ENCODE results near the gene GPR108.

GPR108 gene

DNA sequence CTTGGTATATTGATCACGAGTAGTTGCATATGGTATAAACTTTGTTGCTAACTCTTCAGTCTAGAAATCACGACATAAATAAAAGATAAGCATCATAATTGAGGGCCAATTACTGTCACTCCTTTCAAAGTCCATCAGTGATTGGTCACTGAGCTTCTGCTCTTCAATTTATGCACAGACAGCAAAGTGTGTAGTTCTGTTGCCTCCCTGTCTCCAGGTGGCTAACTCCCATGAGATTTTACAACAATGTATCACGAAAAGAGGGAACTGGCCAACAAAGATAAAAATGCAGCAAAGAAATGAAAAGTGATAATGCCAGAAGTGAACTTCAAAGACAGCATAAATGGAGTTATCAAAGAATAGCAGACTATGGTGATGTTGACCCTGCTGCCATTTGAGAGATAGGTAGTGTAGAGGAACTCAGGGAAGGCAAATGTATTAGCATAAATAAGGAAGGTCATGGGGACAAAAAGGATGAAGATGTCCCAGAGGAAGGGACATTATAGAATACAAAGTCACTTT, 54.7 kb downstream of the GPR108 start:
- no peak for DNase-seq

DNA sequence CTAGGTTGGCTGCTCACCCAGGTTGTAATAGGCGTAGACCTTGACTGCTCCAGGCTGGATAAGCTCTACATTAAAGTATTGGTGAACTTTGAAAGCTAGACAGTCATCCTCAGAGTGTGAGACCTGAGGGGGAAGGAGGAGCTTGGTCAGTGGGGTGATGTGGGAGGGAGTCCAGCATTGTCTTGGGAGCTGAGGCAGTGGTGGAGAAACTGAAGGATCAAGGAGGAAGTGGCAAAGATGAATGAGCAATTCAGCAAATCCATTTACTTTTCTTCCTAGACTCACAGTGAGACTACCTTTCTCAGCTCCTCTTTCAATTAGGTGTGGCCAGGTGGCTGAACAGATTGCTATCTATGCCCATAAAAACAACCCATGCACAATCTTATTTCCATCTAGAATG, 57.2 kb downstream of the GPR108 start:
- DNase-seq: no peak

Data from anterior cingulate cortex (tissue), 58 donors.